SK-MEL-5 (cell line): ENCODE data around the gene CRY2. TPM values are rescaled to one million over a fixed set of nuclear protein-coding genes. Genes with fewer than 3 reads are reported as not detected.
"Not testable (repeated sequence)": the region's sequence is repeated elsewhere in the genome, so short reads cannot be mapped to it uniquely, and the experiment has no call there.

Experiments used
- DNase-seq: peaks from one replicate; pipeline ENCODE4 v3.0.0-alpha.2; 2016; ENCODE audit warnings: low read depth, low spot score
- in situ Hi-C: cut with HindIII; loops from 2 replicates; pipeline ENCODE4 v1.10.0; 2016; ENCODE audit warnings: low sequenced_read_pairs, high pct_unique_total_duplicates, low pct_unique_long_range_greater_than_20kb
- total RNA-seq: library from RNA; depleted of rRNA; stranded (reverse); fragments of >200 nt; shearing (Covaris generic); gene quantifications from 2 replicates; pipeline ENCODE4 v1.2.3, GENCODE V29; 2014

CRY2 gene
- total RNA-seq, 1 experiment from 2014 or later, result 5.4 TPM

GRCh38 chr11:45809456-45810395 is 37.5 kb upstream of the CRY2 start:
- in situ Hi-C loops, result no loop called here
- no peak for DNase-seq

GRCh38 chr11:45810431-45811108 is 36.7 kb upstream of the CRY2 start:
- in situ Hi-C loops, result no loop called here
- no peak for DNase-seq

GRCh38 chr11:45811109-45811435 is 36.2 kb upstream of the CRY2 start:
- DNase-seq, result no peak
- in situ Hi-C loops, result no loop called here

GRCh38 chr11:45811571-45812290 is 35.5 kb upstream of the CRY2 start:
- no peak for DNase-seq
- in situ Hi-C loops, result no loop called here

GRCh38 chr11:45812581-45813548 is 34.4 kb upstream of the CRY2 start:
- in situ Hi-C loops, result no loop called here
- DNase-seq, result no peak

- in situ Hi-C loops, result no loop called here
- DNase-seq, result peak; percentile 59
These were observed 31.5 kb upstream of the CRY2 start for GRCh38 chr11:45815747-45816146.

GRCh38 chr11:45816614-45817013 is 30.7 kb upstream of the CRY2 start:
- in situ Hi-C loops, result no loop called here
- DNase-seq, result no peak

- in situ Hi-C loops, result no loop called here
- no peak for DNase-seq
These were observed 30.1 kb upstream of the CRY2 start for GRCh38 chr11:45817191-45817590.

GRCh38 chr11:45818961-45819605 is 28.2 kb upstream of the CRY2 start:
- no peak for DNase-seq
- in situ Hi-C loops, result no loop called here

GRCh38 chr11:45820211-45820857 is 26.9 kb upstream of the CRY2 start:
- in situ Hi-C loops, result no loop called here
- DNase-seq, result no peak

- in situ Hi-C loops, DNase-seq: not testable (repeated sequence)
These were observed 20.8 kb upstream of the CRY2 start for GRCh38 chr11:45826492-45826891.

GRCh38 chr11:45827123-45827522 is 20.2 kb upstream of the CRY2 start:
- in situ Hi-C loops, result no loop called here
- no peak for DNase-seq

GRCh38 chr11:45828996-45829395 is 18.3 kb upstream of the CRY2 start:
- in situ Hi-C loops, result no loop called here
- DNase-seq, result no peak

- DNase-seq, result no peak
- in situ Hi-C loops, result no loop called here
These were observed 16.7 kb upstream of the CRY2 start for GRCh38 chr11:45830596-45830995.

GRCh38 chr11:45832811-45833441 is 14.3 kb upstream of the CRY2 start:
- DNase-seq, result no peak
- in situ Hi-C loops, result no loop called here

- in situ Hi-C loops, result no loop called here
- no peak for DNase-seq
These were observed 13.5 kb upstream of the CRY2 start for GRCh38 chr11:45833761-45834160.
